GM23338 (cell line): ENCODE results near the gene ESX1. TPM values are rescaled to one million over a fixed set of nuclear protein-coding genes. Genes with fewer than 3 reads are reported as not detected.

ENCODE experiments used
- ATAC-seq: fragments of 200-7000 bp; cut with Tn5 transposase; 3 replicates; pipeline ENCODE4 v1.9.1; 2020
- DNase-seq: peaks from one replicate; pipeline ENCODE4 v3.0.0-alpha.2; 2015; ENCODE audit warnings: low spot score
- H2AFZ ChIP-seq: fragments of 200-600 bp; sonication (generic); 2 replicates; pipeline ENCODE4 v1.8.0; 2016; ENCODE audit warnings: antibody characterized with exemption, mild to moderate bottlenecking, moderate library complexity
- H3F3A ChIP-seq: fragments of 200-600 bp; sonication (generic); replicated peaks from 2 replicates; pipeline ENCODE4 v1.8.0; 2017; ENCODE audit warnings: antibody characterized with exemption, mixed run types, low read depth
- H3K27ac ChIP-seq: fragments of 200-600 bp; sonication (generic); 2 replicates; pipeline ENCODE4 v1.6.1; 2016; ENCODE audit warnings: low read depth
- H3K27me3 ChIP-seq: fragments of 200-600 bp; sonication (generic); 2 replicates; pipeline ENCODE4 v1.8.0; 2016; ENCODE audit warnings: mild to moderate bottlenecking, mixed run types, moderate library complexity; ENCODE audit not compliant: insufficient read depth
- H3K36me3 ChIP-seq: fragments of 200-600 bp; sonication (generic); 2 replicates; pipeline ENCODE4 v1.8.0; 2016; ENCODE audit warnings: mild to moderate bottlenecking; ENCODE audit not compliant: insufficient read depth
- H3K4me1 ChIP-seq: fragments of 200-600 bp; sonication (generic); 2 replicates; pipeline ENCODE4 v1.8.0; 2016; ENCODE audit warnings: mild to moderate bottlenecking, moderate library complexity; ENCODE audit not compliant: insufficient read depth
- H3K4me2 ChIP-seq: fragments of 200-600 bp; sonication (generic); 2 replicates; pipeline ENCODE4 v1.7.1; 2017; ENCODE audit warnings: mixed run types
- H3K4me3 ChIP-seq: fragments of 200-600 bp; sonication (generic); 2 replicates; pipeline ENCODE4 v1.6.1; 2016; ENCODE audit warnings: mixed run types
- H3K79me2 ChIP-seq: fragments of 200-600 bp; sonication (generic); replicated peaks from 2 replicates; pipeline ENCODE4 v1.8.0; 2017; ENCODE audit warnings: mild to moderate bottlenecking; ENCODE audit not compliant: insufficient read depth
- H3K9me2 ChIP-seq: fragments of 200-600 bp; sonication (generic); 2 replicates; pipeline ENCODE4 v1.8.0; 2017; ENCODE audit not compliant: insufficient read depth
- H4K20me1 ChIP-seq: fragments of 200-600 bp; sonication (generic); replicated peaks from 2 replicates; pipeline ENCODE4 v1.8.0; 2017; ENCODE audit warnings: mild to moderate bottlenecking; ENCODE audit not compliant: insufficient read depth
- H3K27ac Mint-ChIP-seq: 2 replicates; pipeline ENCODE4 v1.8.0; 2020; ENCODE audit warnings: inconsistent platforms, mild to moderate bottlenecking, moderate library complexity, mixed read lengths
- H3K27me3 Mint-ChIP-seq: 3 replicates; pipeline ENCODE4 v1.8.0; 2022; ENCODE audit warnings: low read depth, mild to moderate bottlenecking, moderate library complexity, mixed read lengths, inconsistent platforms; ENCODE audit not compliant: insufficient read depth, poor library complexity
- H3K36me3 Mint-ChIP-seq: 3 replicates; pipeline ENCODE4 v1.8.0; 2021; ENCODE audit warnings: low read depth, mild to moderate bottlenecking, inconsistent platforms, moderate library complexity, mixed read lengths
- H3K4me1 Mint-ChIP-seq: 3 replicates; pipeline ENCODE4 v1.8.0; 2020; ENCODE audit warnings: mild to moderate bottlenecking, inconsistent platforms, mixed read lengths
- H3K4me3 Mint-ChIP-seq: 3 replicates; pipeline ENCODE4 v1.8.0; 2021; ENCODE audit warnings: moderate library complexity, mild to moderate bottlenecking, inconsistent platforms, mixed read lengths
- H3K9me3 Mint-ChIP-seq: 3 replicates; pipeline ENCODE4 v1.8.0; 2020; ENCODE audit warnings: moderate library complexity, mild to moderate bottlenecking, inconsistent platforms, mixed read lengths
- CREB1 ChIP-seq: fragments of 250-450 bp; sonication (Bioruptor Pico); IDR thresholded peaks from 2 replicates; pipeline ENCODE4 v1.5.0; 2020; ENCODE audit warnings: low read depth, mild to moderate bottlenecking, moderate library complexity
- CTCF ChIP-seq, 2 experiments: fragments of 200-600 bp in 1 of 2; sonication (generic) in 1 of 2; conservative IDR thresholded peaks; 2 replicates each; pipeline versions ENCODE4 v1.5.1 to v1.6.1; 2016 to 2017; ENCODE audit warnings: antibody characterized with exemption in 2 of 2, low read depth in 2 of 2, mild to moderate bottlenecking in 2 of 2, moderate library complexity in 1 of 2
- EZH2 ChIP-seq: fragments of 200-600 bp; sonication (generic); IDR thresholded peaks from one replicate; pipeline ENCODE4 v1.8.0; 2017; ENCODE audit warnings: antibody characterized with exemption, mild to moderate bottlenecking, low read depth; ENCODE audit not compliant: unreplicated experiment
- EZH2phosphoT487 ChIP-seq: fragments of 200-600 bp; sonication (generic); IDR thresholded peaks from one replicate; pipeline ENCODE4 v1.8.1; 2018; ENCODE audit warnings: antibody characterized with exemption; ENCODE audit not compliant: unreplicated experiment
- JUNB ChIP-seq: IDR thresholded peaks from one replicate; pipeline ENCODE4 v1.6.1; 2016; ENCODE audit warnings: antibody characterized with exemption; ENCODE audit not compliant: unreplicated experiment
- NANOG ChIP-seq: IDR thresholded peaks from 2 replicates; pipeline ENCODE4 v1.6.1; 2016; ENCODE audit warnings: antibody characterized with exemption, borderline replicate concordance
- REST ChIP-seq: IDR thresholded peaks from one replicate; pipeline ENCODE4 v1.6.1; 2018; ENCODE audit warnings: antibody characterized with exemption; ENCODE audit not compliant: unreplicated experiment
- STAT1 ChIP-seq: IDR thresholded peaks from one replicate; pipeline ENCODE4 v1.6.1; 2016; ENCODE audit warnings: antibody characterized with exemption; ENCODE audit not compliant: unreplicated experiment
- ZNF114 ChIP-seq: fragments of 250-450 bp; sonication (Bioruptor Pico); IDR thresholded peaks from 2 replicates; pipeline ENCODE4 v1.5.0; 2020; ENCODE audit warnings: mild to moderate bottlenecking, moderate library complexity
- ZNF331 ChIP-seq: fragments of 250-450 bp; sonication (Bioruptor Pico); IDR thresholded peaks from 2 replicates; pipeline ENCODE4 v1.5.0; 2020; ENCODE audit warnings: low read depth, mild to moderate bottlenecking, moderate library complexity
- ZNF462 ChIP-seq: fragments of 250-450 bp; sonication (Bioruptor Pico); IDR thresholded peaks from 2 replicates; pipeline ENCODE4 v1.5.0; 2020; ENCODE audit warnings: mild to moderate bottlenecking, moderate library complexity
- polyA plus RNA-seq: library from polyadenylated mRNA; unstranded; fragments of >200 nt; fragmentation: Nextera tagmentation; extraction: Ambion mirVana; gene quantifications from 2 replicates; pipeline ENCODE4 v1.2.1, GENCODE V29; 2016
- total RNA-seq: library from RNA; depleted of rRNA; stranded (reverse); fragments of >200 nt; shearing (Covaris generic); gene quantifications from 2 replicates; pipeline ENCODE4 v1.2.3, GENCODE V29; 2014

Gene ESX1
- total and polyA plus RNA-seq, 2 experiments from 2014 or later, result not detected

- no peak for TF ChIP-seq CTCF (conservative IDR thresholded peaks at IDR 0.05; ENCODE audit: low read depth in 2 of 2)
- TF ChIP-seq EZH2phosphoT487, result no peak
Measured at GRCh38 chrX:104282166-104282725, 27.5 kb upstream of the ESX1 start (continued).

DNA sequence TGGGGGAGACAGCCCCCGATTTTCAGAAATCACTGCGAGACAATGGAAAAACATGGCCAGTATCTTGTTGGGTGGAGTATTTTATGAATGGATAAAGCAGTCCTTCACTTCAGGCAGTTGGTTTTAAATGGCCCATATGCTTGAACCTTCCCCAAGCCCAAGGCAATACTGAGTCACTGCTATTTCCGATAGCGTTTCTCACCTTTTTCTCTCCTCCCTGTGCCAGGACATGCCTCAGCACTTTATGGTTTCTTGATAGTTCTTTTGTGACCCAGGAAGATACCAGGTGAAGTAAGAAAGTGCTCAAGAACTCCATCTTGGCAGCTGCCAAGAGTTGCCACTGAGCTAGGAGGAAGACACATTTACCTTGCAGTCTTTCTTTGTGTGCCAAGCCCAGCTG is 26.8 kb upstream of the ESX1 start:
- H3K4me2 ChIP-seq, result no peak overlapping the region
- Mint-ChIP-seq H3K4me1 (peaks cover 13% of the 10 kb centered on the region), H3K9me3 (no peaks in the 10 kb centered on the region; the same call in 2 of the 3 replicates), H3K4me3 (no peak overlapping the region), H3K27ac (no peak overlapping the region), H3K27me3 (no peaks in the 10 kb centered on the region), H3K36me3 (no peaks in the 10 kb centered on the region)
- no peaks in the 10 kb centered on the region for H3K79me2 ChIP-seq
- no peak overlapping the region for H2AFZ ChIP-seq
- no peaks in the 10 kb centered on the region for H3K27me3 ChIP-seq
- H3K4me1 ChIP-seq, result 0 out of 2 replicates have a peak, but pooled peaks cover under 1% of the 10 kb centered on the region
- H3F3A ChIP-seq, result no peaks in the 10 kb centered on the region
- H3K27ac ChIP-seq, result no peak overlapping the region
- no peak for ATAC-seq
- DNase-seq, result no peak
- no peaks in the 10 kb centered on the region for H4K20me1 ChIP-seq
- no peaks in the 10 kb centered on the region for H3K36me3 ChIP-seq
- no peak overlapping the region for H3K4me3 ChIP-seq
- no peaks in the 10 kb centered on the region for H3K9me2 ChIP-seq
- TF ChIP-seq CREB1 (CRISPR knock-in tag) (no peak), STAT1 (no peak), ZNF114 (CRISPR knock-in tag) (no peak), NANOG (no peak), ZNF331 (no peak), CTCF (conservative IDR thresholded peaks at IDR 0.05; ENCODE audit: low read depth in 2 of 2) (no peak), EZH2phosphoT487 (no peak), REST (no peak), ZNF462 (CRISPR knock-in tag) (no peak), EZH2 (no peak), JUNB (no peak)
